GM21360 (cell line): Measurements from ENCODE around the gene PTOV1.

ENCODE experiments used
- ATAC-seq: cut with Tn5 transposase; IDR thresholded peaks from one replicate; pipeline ENCODE4 v1.9.1; 2021; ENCODE audit warnings: mild to moderate bottlenecking, moderate library complexity; ENCODE audit not compliant: unreplicated experiment

The PTOV1 gene

DNA sequence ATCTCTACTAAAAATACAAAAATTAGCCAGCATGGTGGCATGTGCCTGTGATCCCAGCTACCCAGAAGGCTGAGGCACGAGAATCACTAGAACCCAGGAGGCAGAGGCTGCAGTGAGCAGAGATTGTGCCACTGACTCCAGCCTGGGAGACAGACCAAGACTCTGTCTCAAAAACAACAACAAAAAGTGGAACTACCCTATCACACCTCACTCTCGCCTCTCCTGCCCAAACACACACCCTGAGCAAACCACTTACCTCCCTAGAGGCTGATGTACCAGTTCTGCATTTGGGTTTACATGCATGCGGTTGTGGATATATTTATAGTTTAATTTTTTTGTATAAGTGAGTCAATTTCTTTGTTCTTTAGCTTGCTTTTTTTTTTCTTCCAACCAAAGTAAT is 7.7 kb upstream of the PTOV1 start:
- ATAC-seq = no peak

DNA sequence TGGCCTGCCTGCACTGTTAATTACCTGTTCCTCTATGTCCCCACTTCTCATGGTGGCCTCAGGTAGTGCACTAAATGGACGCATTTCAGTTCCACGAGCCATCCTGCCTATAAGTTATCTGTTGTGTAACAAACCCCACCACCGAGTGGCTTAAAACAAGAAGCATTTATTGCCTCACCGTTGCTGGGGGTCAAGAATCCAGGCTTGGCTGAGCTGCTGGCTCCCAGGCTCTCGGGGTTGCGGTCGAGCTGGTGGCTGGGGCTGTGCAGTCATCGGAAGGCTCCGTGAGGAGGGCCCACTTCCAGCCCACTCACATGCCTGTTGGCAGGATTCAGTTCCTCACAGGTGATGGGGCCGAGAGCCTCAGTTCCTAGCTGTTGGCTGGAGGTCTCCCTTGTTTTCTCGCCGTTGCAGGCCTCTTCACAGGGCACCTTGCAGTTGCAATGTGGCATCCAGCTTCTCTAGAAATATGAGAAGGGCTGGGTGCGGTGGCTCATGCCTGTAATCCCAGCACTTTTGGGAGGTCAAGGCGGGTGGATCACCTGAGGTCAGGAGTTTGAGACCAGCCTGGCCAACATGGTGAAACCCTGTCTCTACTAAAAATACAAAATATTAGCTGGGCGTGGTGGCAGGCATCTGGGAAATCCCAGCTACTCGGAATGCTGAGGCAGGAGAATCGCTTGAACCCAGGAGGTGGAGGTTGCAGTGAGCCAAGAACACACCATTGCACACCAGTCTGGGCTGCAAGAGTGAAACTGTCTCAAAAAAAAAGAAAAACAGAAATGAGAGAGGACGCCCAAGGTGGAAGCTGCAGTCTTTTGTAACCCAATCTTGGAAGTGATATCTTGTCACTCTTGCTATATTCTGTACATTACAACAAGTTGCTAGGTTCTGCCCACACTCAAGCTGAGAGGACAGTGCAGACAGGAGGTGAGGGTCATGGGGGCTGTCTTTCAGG is 6.5 kb upstream of the PTOV1 start:
- no peak for ATAC-seq

DNA sequence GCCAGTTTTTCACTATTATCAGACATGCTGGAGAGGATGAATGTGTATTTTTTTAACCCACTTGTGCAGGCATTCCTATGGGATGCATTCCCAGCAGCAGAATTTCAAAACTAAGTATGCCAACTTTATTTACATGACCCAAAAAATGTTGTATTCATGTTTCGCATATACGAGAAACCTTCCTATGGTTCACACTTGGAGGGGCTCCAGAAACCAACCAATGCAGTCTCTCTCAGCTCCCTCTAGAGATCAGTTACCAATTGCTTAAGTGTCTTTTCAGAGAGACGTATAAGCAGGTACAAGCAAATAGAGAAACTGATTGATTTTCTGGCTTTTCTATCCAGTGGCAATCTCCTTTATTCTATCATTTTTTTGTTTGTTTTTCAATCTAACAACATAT is 5.5 kb upstream of the PTOV1 start:
- no peak for ATAC-seq

DNA sequence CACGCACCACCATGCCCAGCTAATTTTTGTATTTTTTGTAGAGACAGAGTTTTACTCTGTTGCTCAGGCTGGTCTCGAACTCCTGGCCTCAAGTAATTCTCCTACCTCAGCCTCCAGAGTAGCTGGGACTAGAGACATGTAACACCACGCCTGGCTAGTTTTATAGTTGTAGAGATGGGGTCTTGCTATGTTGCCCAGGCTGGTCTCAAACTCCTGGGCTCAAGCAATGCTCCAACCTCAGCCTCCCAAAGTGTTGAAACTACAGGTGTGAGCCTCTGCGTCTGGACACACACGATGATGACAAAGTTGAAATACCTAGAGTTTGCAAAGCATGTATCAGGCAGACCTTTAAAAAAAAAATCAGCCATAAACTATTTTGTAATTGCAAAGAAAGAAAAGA is 4.6 kb upstream of the PTOV1 start:
- no peak for ATAC-seq

DNA sequence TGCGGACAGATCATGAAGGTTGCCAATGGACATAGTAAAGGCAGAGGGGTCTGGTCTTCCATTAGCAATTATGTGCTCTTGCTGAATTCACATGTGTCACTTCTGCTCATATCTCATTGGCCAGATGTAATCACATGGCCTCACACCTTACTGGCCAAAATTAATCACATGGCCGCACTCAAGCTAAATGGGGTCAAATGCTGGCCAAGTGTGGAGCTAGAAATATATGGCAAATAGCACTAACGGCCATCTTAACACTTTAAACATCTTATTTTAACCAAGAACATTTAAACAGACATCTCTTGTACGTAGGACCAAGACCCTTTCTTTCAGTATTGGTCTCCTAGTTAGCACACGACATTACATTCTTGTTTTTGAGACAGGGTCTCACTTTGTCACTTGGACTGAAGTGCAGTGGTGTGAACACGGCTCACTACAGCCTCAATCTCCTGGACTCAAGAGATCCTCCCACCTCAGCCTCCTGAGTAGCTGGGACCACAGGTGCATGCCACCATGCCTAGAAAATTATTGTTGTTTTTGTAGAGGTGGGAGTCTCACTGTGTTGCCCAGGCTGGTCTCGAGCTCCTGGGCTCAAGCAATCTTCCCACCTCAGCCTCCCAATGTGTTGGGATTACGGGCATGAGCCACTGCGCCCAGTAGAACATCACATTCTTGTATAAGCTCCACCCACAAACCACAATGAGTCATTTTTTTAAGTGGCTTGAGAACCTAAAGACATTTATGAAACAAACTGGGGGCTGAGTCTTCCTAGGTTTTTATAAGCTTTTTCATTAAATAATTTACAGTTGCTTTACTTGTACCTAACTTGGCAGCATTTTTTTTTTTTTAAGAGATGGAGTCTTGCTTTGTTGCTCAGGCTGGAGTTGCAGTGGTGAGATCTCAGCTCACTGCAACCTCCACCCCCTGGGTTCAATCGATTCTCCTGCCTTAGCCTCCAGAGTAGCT is 2.9 kb upstream of the PTOV1 start:
- ATAC-seq = no peak

DNA sequence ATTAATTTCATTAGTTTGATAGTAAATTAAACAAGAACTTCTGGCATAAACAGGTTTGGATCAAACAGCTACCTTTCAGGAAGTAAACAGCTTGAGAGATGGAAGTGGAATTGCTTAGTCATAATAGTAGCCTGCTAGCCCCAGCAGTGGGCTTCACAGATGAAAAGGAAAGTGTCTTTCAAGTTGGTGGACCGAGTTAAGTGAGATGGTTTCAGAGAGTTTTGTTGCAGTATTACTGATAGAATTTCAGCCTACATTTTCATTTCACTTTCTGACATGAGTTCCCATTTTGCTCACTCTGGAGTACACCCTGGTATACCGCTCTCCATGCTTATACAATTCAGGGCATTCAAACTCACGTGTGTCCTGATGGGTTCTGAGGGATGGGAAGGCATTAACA is 2.0 kb upstream of the PTOV1 start:
- no peak for ATAC-seq

DNA sequence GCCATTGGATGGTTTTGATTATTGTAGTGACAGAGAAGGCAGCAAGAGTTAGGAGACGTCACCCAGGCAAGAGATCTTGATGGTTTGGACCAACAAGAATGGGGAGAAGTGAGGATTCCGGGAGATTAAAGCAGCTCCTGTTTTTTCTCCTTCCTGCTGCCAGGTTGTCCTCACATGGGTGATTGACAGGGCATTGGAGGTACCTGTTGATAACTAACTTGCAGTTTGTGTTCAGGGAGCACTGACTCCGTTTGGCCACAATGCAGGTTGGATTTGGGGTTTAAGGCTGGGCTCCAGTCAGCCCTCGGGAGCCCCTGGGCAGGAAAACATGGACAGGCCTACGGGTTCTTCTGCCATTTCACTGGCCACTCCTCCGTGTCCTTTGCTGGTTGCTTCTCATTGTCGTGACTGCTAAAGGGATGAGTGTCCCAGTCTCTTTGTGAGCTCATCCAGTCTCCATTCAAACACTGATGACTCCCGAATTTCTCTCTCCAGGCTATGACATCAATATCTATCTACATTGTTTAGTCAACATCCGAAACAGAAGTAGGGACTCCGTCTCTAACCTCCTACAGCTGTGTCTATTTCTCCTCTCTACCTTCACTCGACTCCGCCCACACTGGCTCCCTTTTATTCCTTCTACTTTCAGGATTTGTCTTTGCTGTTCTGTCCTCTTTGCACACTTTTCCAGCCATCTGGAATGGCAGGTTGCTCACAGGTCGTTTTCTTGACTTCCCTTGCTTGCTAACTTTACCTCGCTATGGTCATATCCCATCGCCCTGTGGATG is 1.3 kb upstream of the PTOV1 start:
- no peak for ATAC-seq

DNA sequence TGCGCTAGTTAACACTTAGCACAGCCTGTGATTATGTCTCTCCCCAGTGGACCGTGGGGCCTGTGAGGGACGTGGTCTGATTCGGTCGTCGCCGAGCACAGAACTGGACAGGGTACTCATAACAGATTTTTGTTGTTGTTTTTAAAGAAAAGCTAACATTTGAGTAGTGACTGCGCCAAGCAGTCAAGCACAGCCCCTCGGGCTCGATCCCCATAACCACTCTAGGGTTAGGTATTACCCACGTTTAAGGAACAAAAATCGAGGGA is 805 bp upstream of the PTOV1 start:
- ATAC-seq = no peak

DNA sequence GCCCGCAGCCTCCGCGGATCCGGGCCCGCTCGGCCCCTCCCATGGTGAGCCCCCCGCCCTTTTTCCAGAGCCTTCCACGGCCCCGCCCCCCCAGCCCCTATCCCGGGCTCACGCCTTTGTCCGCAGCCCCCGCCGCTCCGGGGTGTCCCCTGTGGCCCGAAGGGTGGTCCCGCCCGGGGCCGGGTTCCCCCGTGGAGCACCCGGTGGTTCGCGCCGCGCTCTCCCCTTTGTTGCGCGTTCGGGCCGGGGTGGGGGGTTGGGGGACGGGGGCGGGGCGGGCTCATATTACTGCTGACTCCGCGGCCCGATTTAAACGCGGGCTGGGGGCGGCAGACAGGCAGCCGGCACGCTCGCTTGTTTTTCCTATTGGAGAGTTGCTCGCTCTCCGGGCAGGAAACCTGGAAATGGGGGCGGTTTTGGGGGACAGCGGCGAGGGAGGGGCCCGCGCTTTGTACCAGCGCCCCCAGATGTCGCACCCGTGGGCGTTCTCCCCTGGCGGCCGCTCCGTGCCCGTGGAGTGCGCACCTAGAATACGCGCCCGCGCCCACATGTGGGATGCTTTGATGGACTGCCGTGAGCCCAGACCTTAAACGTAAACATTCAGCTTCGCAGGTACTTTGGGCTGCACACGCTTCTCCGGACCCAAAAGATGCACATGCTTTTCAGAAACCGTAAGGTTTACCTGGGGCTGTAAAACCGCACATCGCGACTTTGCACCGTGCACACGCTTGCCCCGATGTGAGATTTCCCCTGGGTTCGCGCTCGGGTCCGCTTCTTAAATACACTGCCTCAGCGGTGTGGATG is 699 bp downstream of the PTOV1 start:
- no peak for ATAC-seq

DNA sequence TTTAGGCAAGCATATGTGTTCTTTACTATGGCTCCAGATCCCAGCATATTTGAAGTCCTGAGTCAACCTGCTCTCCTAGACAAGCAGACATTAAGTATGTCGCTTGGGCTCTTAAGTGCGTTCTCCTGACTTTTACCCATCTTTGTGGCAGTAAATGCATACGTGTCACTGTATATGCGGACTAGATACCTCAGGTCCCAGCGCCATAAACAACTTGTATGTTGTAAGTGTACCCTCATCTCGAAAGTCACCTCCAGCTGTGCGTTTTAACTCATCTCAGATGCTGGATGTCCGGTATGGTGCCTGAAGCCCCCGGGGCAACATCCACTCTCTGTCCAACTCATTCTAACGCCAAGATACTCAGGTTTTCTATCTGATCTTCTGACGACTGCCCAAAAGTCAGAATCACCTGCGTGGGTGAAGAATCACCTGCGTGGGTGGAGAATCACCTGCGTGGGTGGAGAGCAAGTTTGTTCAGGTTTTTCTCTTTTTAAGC is 1.7 kb downstream of the PTOV1 start:
- no peak for ATAC-seq

DNA sequence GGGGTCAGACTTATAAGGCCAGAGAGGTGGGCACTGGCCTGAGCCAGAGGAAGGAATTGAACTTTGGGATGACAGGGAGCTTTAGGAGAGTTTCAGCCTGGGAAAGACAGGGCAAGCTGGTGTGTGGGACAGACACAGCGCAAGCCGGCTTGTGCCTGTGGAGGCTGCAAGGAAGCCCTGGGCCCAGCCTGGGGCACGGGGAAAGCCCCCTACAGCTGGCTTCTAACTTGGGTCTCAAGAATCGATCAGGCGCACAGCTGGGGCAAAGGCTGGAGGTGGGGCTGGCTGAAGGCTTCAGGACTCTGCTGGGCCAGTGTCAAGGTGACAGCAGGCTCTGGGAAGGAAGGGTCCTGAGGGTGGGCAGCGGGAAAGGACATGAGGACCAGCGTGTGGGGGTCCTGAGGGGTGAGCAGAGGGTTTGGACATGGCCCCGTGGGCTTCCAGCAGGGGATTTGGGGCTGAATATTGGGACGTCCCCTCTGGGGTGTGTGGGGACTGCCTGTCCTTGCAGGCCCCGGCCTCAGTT is 3.0 kb downstream of the PTOV1 start:
- no peak for ATAC-seq

DNA sequence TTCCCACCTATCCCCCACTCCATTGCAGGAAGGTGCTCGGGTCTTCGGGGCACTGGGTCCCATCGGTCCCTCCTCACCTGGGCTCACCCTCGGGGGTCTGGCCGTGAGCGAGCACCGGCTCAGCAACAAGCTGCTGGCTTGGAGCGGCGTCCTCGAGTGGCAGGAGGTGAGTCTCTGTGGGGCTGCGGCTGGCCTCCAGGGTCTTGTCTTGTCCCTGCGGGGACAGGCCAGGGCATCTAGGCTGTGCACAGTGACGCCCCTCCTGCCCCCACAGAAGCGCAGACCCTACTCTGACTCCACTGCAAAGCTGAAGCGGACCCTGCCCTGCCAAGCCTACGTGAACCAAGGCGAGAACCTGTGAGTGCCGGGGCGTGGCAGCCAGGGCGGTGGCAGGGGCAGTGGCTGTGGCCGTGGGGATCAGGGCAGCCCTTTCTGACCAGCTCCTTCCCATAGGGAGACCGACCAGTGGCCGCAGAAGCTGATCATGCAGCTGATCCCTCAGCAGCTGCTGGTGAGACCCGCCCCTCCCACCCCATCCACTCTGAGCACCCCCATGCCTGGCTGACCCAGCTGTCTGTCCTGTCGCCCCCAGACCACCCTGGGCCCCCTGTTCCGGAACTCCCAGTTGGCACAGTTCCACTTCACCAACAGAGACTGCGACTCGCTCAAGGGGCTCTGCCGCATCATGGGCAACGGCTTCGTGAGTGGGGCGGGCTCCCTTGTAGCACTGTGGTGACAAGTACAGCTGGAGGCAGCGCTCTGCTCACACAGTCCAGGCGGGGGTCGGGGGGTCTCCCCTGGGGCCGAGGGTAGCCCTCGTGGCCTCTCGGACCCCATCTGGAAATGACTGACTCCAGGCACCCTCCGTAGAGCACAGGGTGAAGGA is 3.7 kb downstream of the PTOV1 start:
- no peak for ATAC-seq

DNA sequence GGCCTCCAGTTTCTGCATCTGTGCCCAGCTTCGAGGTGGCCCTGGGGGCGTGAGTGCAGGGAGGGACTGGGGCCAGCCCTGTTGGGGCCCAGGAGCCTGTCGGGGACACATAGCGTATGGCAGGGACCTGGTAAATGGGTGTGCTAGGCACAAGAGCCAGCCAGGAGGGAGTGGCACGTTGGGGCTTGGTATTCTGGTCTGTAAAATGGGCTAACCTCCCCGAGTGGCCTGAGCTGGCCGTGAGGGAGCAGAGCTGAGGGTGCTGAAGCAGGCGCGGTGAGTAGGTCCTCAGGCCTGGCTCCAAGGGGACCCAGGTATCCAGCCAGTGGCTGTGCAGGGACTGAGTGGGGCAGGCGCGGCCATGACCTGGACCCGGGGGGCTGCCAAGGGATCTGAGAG is 4.3 kb downstream of the PTOV1 start:
- no peak for ATAC-seq

DNA sequence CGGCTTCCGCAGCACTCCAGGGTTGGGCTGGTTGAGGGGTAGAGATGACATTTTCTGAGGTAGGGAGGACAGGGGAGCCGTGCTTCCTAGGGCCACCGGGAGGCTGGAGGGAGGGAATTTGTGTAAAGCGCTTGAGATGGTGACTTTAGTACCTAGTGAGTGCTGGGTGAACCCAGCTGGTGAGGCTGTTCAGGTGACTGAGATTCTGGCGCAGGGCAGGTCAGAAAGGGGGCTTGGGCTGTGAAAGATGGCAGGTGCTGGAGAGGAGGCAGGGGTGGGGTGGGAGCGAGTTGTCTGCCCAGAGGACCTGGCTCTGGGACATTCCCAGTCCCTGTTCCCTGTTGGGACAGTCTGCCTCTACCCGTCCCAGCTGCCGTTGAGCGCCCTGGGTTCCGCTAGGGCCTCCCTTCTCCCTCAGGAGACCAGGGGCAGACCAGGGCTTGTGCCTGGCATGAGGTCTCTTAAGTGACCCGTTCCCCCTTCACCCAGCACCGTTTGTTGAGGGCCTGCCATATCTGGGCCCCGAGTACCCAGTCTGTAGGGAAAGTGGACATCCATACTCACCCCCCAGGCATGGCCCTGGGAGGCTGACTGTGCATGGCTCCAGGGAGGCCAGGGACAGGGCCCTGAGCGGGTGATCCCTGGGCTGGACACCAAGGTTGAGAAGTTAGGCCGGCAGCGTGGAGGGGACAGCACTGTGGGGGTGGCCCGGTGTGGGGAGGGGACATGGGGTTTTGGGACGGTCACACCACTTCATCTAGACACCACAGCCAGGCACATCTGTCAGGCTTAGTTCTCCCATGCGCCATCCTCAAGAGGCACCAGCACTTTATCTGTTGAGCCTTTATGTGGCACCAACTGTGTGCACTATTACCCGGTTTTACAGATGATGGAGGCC is 5.0 kb downstream of the PTOV1 start:
- no peak for ATAC-seq

DNA sequence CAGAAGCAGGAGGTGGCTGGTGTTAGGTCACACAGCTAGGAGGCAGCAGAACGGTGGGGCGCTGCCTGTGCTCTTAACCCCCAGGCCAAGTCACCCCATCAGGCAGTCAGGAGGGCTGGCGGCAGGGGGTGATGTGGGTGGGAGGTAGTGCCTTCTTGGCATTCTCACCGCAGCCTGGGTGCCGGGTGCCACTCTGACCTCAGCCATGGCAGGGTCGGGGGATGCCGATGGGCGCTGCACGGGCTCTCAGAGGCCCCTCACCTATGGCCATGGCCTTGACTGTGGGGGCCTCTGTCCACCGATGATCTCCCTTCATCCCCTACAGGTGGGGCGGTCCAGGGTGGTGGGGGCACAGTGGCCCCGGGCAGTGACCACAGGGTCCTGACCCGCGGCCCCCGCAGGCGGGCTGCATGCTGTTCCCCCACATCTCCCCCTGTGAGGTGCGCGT is 5.6 kb downstream of the PTOV1 start:
- no peak for ATAC-seq

DNA sequence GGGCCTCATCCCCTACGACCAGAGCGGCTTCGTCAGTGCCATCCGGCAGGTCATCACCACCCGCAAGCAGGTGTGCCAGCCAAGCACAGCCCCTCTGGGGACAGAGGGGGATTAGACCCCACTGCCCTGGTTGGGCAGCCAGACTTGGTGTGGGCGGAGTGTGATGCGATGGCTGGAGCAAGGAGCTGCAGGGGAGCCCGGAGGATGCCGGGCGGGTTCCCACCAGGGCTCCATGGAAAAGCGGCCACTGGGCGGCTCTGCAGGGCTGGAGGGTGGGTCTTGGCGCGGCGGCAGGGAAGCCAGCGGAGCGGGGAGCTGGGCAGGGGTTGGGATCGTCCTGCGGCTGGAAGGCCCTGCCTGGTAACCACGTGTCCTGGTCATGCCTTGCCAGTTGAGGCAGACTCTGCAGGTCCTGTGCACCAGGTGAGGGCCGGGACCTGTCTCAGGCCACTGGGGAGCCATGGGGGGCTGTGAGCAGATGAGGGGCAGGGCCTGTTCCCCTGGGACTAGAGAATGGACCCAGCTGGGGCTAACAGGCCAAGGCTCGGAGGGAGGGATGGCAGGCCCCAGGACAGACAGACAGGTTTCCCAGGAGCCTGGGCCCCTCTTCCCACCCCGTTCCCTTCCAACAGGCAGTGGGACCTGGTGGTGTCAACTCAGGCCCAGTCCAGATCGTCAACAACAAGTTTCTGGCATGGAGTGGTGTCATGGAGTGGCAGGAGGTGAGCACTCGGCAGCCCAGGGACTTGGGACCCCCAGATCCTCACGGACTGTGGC is 6.3 kb downstream of the PTOV1 start:
- no peak for ATAC-seq

DNA sequence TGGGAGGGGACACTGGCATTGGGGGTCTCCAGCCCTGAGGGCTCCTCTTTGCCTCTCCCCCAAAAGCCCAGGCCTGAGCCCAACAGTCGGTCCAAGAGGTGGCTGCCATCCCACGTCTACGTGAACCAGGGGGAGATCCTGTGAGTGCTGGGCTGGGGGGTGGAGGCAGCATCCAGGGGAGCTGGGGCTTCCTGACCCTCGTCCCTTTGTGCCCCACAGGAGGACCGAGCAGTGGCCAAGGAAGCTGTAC is 6.8 kb downstream of the PTOV1 start:
- ATAC-seq = no peak
